H1 (cell line): Measurements from ENCODE around the gene IRS1. TPM values are rescaled to one million over a fixed set of nuclear protein-coding genes. Genes with fewer than 3 reads are reported as not detected.

Source experiments
- CTCF ChIA-PET: fragments of 300-600 bp; sonication (Branson Sonifier 250); formaldehyde crosslinking; loops from one replicate; lab custom pipeline; 2021; ENCODE audit not compliant: partially characterized antibody; lab: Charles Lee
- POLR2A ChIA-PET: fragments of 300-600 bp; sonication (Branson Sonifier 250); formaldehyde crosslinking; loops from one replicate; lab custom pipeline; 2021; ENCODE audit warnings: inconsistent platforms; ENCODE audit not compliant: partially characterized antibody; lab: Charles Lee
- DNase-seq, 2 experiments: peaks; one replicate each; pipeline versions ENCODE4 v3.0.0 to v3.0.0-alpha.2; 2010 to 2022; ENCODE audit warnings: low spot score in 2 of 2, low read depth in 1 of 2, mixed read lengths in 1 of 2
- FAIRE-seq: peaks from 2 replicates; lab custom pipeline; 2011; peaks lifted over from hg19 to GRCh38; lab: Jason Lieb, UNC
- H2AFZ ChIP-seq: 2 replicates; pipeline ENCODE4 v1.8.1; 2012; ENCODE audit warnings: low read length, inconsistent platforms
- H2AK5ac ChIP-seq: 2 replicates; pipeline ENCODE4 v1.6.1; 2013; ENCODE audit warnings: low read depth, low read length
- H2BK120ac ChIP-seq: replicated peaks from 2 replicates; pipeline ENCODE3; 2013; ENCODE audit warnings: low read depth, low read length, inconsistent platforms
- H2BK12ac ChIP-seq: 2 replicates; pipeline ENCODE4 v1.6.1; 2013; ENCODE audit warnings: low read depth, low read length
- H2BK15ac ChIP-seq: 2 replicates; pipeline ENCODE4 v1.6.1; 2013; ENCODE audit warnings: low read length
- H2BK20ac ChIP-seq: 2 replicates; pipeline ENCODE4 v1.6.1; 2013; ENCODE audit warnings: low read length
- H2BK5ac ChIP-seq: 2 replicates; pipeline ENCODE4 v1.6.1; 2013; ENCODE audit warnings: low read depth, low read length
- H3K14ac ChIP-seq: 2 replicates; pipeline ENCODE4 v1.6.1; 2013; ENCODE audit warnings: inconsistent platforms; ENCODE audit not compliant: insufficient read length
- H3K18ac ChIP-seq: 2 replicates; pipeline ENCODE4 v1.6.1; 2013; ENCODE audit warnings: low read length; ENCODE audit errors: extremely low read depth
- H3K23ac ChIP-seq: 2 replicates; pipeline ENCODE4 v1.6.1; 2013; ENCODE audit warnings: inconsistent platforms; ENCODE audit not compliant: insufficient read length
- H3K23me2 ChIP-seq: 2 replicates; pipeline ENCODE4 v1.6.1; 2013; ENCODE audit warnings: low read depth, low read length
- H3K27ac ChIP-seq: 2 replicates; pipeline ENCODE4 v1.6.1; 2011; ENCODE audit warnings: low read depth, low read length, inconsistent platforms
- H3K27me3 ChIP-seq, 4 experiments: replicated peaks in 1 of 4; 1 replicate in 1 of 4; 2 replicates in 3 of 4; pipeline versions ENCODE4 v1.6.1 to v1.8.1; 2011 to 2013; ENCODE audit warnings: low read length in 3 of 4, mild to moderate bottlenecking in 3 of 4, inconsistent platforms in 2 of 4, mixed read lengths in 2 of 4, moderate library complexity in 1 of 4; ENCODE audit not compliant: control insufficient read depth in 3 of 4, insufficient read depth in 3 of 4; ENCODE audit errors: extremely low read depth in 1 of 4
- H3K36me3 ChIP-seq, 4 experiments: 2 replicates each; pipeline versions ENCODE4 v1.6.1 to v1.8.1; 2011 to 2013; ENCODE audit warnings: mild to moderate bottlenecking in 4 of 4, low read length in 3 of 4, moderate library complexity in 2 of 4, control low read depth in 1 of 4, inconsistent platforms in 1 of 4; ENCODE audit not compliant: insufficient read depth in 4 of 4, control insufficient read depth in 2 of 4
- H3K4ac ChIP-seq: replicated peaks from 2 replicates; pipeline ENCODE3; 2013; ENCODE audit warnings: low read length, low read depth, mixed read lengths, inconsistent platforms; ENCODE audit not compliant: insufficient read length
- H3K4me1 ChIP-seq, 4 experiments: replicated peaks in 1 of 4; 1 replicate in 1 of 4; 2 replicates in 3 of 4; pipeline versions ENCODE4 v1.6.1 to v1.8.1; 2011 to 2013; ENCODE audit warnings: low read length in 3 of 4, inconsistent platforms in 2 of 4, mixed read lengths in 1 of 4; ENCODE audit not compliant: insufficient read depth in 4 of 4, control insufficient read depth in 3 of 4
- H3K4me2 ChIP-seq, 2 experiments: 2 replicates each; pipeline versions ENCODE4 v1.6.1 to v1.8.1; 2011 to 2013; ENCODE audit warnings: low read depth in 2 of 2, low read length in 2 of 2, control low read depth in 1 of 2, inconsistent platforms in 1 of 2, mild to moderate bottlenecking in 1 of 2; ENCODE audit not compliant: insufficient read depth in 1 of 2
- H3K4me3 ChIP-seq, 4 experiments: fragments of 200-600, 300-600 bp in 1 of 4; sonication (generic), shearing (Covaris generic), sonication (Bioruptor Twin) in 1 of 4; 2 replicates each; pipeline versions ENCODE4 v1.5.1 to v1.8.1; 2011 to 2016; ENCODE audit warnings: low read length in 4 of 4, low read depth in 3 of 4, control low read depth in 2 of 4, inconsistent platforms in 2 of 4, mild to moderate bottlenecking in 2 of 4, mixed read lengths in 1 of 4, moderate library complexity in 1 of 4; ENCODE audit not compliant: insufficient read depth in 2 of 4; ENCODE audit errors: extremely low read depth in 1 of 4
- H3K56ac ChIP-seq: replicated peaks from 2 replicates; pipeline ENCODE3; 2013; ENCODE audit warnings: low read depth, mild to moderate bottlenecking, mixed read lengths, low read length, inconsistent platforms; ENCODE audit not compliant: insufficient read length
- H3K79me1 ChIP-seq: 2 replicates; pipeline ENCODE4 v1.6.1; 2013; ENCODE audit warnings: low read depth, low read length, control low read depth
- H3K79me2 ChIP-seq, 2 experiments: 2 replicates each; pipeline versions ENCODE4 v1.6.1 to v1.8.1; 2012 to 2013; ENCODE audit warnings: low read length in 2 of 2, mild to moderate bottlenecking in 2 of 2, inconsistent platforms in 1 of 2; ENCODE audit not compliant: insufficient read depth in 2 of 2, control insufficient read depth in 1 of 2
- H3K9ac ChIP-seq, 4 experiments: replicated peaks in 1 of 4; 1 replicate in 1 of 4; 2 replicates in 3 of 4; pipeline versions ENCODE4 v1.6.1 to v1.8.1; 2011 to 2013; ENCODE audit warnings: low read depth in 3 of 4, low read length in 3 of 4, control low read depth in 2 of 4, mild to moderate bottlenecking in 2 of 4, moderate library complexity in 2 of 4, inconsistent platforms in 1 of 4; ENCODE audit errors: extremely low read depth in 1 of 4
- H3K9me3 ChIP-seq, 2 experiments: 2 replicates each; pipeline versions ENCODE4 v1.6.1 to v1.8.1; 2012 to 2013; ENCODE audit warnings: mild to moderate bottlenecking in 2 of 2, moderate library complexity in 2 of 2, control low read depth in 1 of 2, inconsistent platforms in 1 of 2, low read depth in 1 of 2, low read length in 1 of 2, mixed read lengths in 1 of 2; ENCODE audit not compliant: insufficient read depth in 2 of 2
- H4K20me1 ChIP-seq, 2 experiments: replicated peaks in 1 of 2; 2 replicates each; pipeline versions ENCODE3 to v1.8.1; 2011 to 2013; ENCODE audit warnings: inconsistent platforms in 2 of 2, low read length in 2 of 2, mild to moderate bottlenecking in 1 of 2; ENCODE audit not compliant: insufficient read depth in 2 of 2, control insufficient read depth in 1 of 2
- H4K5ac ChIP-seq: 2 replicates; pipeline ENCODE4 v1.6.1; 2013; ENCODE audit warnings: low read length, low read depth, mixed read lengths, inconsistent platforms; ENCODE audit not compliant: insufficient read length
- H4K8ac ChIP-seq: 2 replicates; pipeline ENCODE4 v1.8.0; 2013; ENCODE audit warnings: mild to moderate bottlenecking, moderate library complexity, low read length, inconsistent platforms; ENCODE audit not compliant: insufficient read depth; ENCODE audit errors: extremely low read depth
- H4K91ac ChIP-seq: replicated peaks from 2 replicates; pipeline ENCODE3; 2013; ENCODE audit warnings: low read length, mixed read lengths, inconsistent platforms; ENCODE audit not compliant: insufficient read length
- ASH2L ChIP-seq: fragments of 200-600, 300-600 bp; sonication (generic); IDR thresholded peaks from one replicate; pipeline ENCODE4 v1.7.1; 2017; ENCODE audit warnings: low read length
- BRCA1 ChIP-seq: IDR thresholded peaks from 2 replicates; pipeline ENCODE4 v1.6.1; 2012; ENCODE audit warnings: low read depth, low read length, improper control_type of control experiment
- CEBPB ChIP-seq: IDR thresholded peaks from 2 replicates; pipeline ENCODE4 v1.6.1; 2012; ENCODE audit warnings: low read depth, low read length
- CHD2 ChIP-seq: IDR thresholded peaks from 2 replicates; pipeline ENCODE4 v1.6.1; 2012; ENCODE audit warnings: low read length, improper control_type of control experiment
- HDAC2 ChIP-seq, 2 experiments: fragments of 300-600 bp in 1 of 2; sonication (generic) in 1 of 2; IDR thresholded peaks; 2 replicates each; pipeline ENCODE4 v1.6.1; 2011 to 2012; ENCODE audit warnings: low read depth in 2 of 2, low read length in 2 of 2, mild to moderate bottlenecking in 2 of 2, moderate library complexity in 2 of 2, borderline replicate concordance in 1 of 2, inconsistent platforms in 1 of 2
- KDM1A ChIP-seq: fragments of 200-600, 300-600 bp; sonication (generic); IDR thresholded peaks from 2 replicates; pipeline ENCODE4 v1.7.1; 2016; ENCODE audit warnings: mild to moderate bottlenecking, low read length, borderline replicate concordance
- KDM4A ChIP-seq: IDR thresholded peaks from one replicate; pipeline ENCODE4 v1.7.1; 2012; ENCODE audit warnings: low read depth, mild to moderate bottlenecking, moderate library complexity, low read length, inconsistent platforms; ENCODE audit not compliant: severe bottlenecking
- MAX ChIP-seq: IDR thresholded peaks from 2 replicates; pipeline ENCODE4 v1.6.1; 2012; ENCODE audit warnings: inconsistent platforms
- POLR2A ChIP-seq, 2 experiments: IDR thresholded peaks; 1 replicate in 1 of 2; 2 replicates in 1 of 2; pipeline ENCODE4 v1.6.1; 2011; ENCODE audit warnings: low read depth in 2 of 2, low read length in 2 of 2, mild to moderate bottlenecking in 2 of 2; ENCODE audit errors: control extremely low read depth in 1 of 2
- POU5F1 ChIP-seq: IDR thresholded peaks from 2 replicates; pipeline ENCODE4 v1.6.1; 2011; ENCODE audit warnings: low read depth, mild to moderate bottlenecking, low read length, moderate library complexity
- RNF2 ChIP-seq: fragments of 200-900, 300-1000 bp; sonication (generic); IDR thresholded peaks from 2 replicates; pipeline ENCODE4 v1.7.1; 2016; ENCODE audit warnings: borderline replicate concordance, low read depth, mild to moderate bottlenecking, antibody characterized with exemption, low read length; ENCODE audit not compliant: poor library complexity, severe bottlenecking; ENCODE audit errors: missing control alignments
- SIX5 ChIP-seq: IDR thresholded peaks from 2 replicates; pipeline ENCODE4 v1.6.1; 2011; ENCODE audit warnings: mild to moderate bottlenecking, low read depth, low read length
- SRF ChIP-seq: IDR thresholded peaks from 2 replicates; pipeline ENCODE4 v1.6.1; 2011; ENCODE audit warnings: mild to moderate bottlenecking, low read depth, low read length, moderate library complexity
- ZNF274 ChIP-seq: IDR thresholded peaks from 2 replicates; pipeline ENCODE4 v1.7.0; 2012; ENCODE audit warnings: low read length, borderline replicate concordance; ENCODE audit errors: extremely low read depth
- WGBS, 2 experiments: shearing (Covaris generic) in 1 of 2; methylation state at CpG; one replicate each; pipeline versions ENCODE4 v1.1.6 to v1.1.7; 2013 to 2015; ENCODE audit warnings: low lambda C conversion rate in 2 of 2, mixed read lengths in 2 of 2, inconsistent platforms in 1 of 2, low coverage in 1 of 2, missing lambda C conversion rate in 1 of 2; ENCODE audit not compliant: insufficient replicate concordance in 2 of 2, insufficient coverage in 1 of 2, insufficient read length in 1 of 2; ENCODE audit errors: extremely low coverage in 1 of 2, missing lambda C conversion rate in 1 of 2; 5-methylcytosine and 5-hydroxymethylcytosine counted together
- polyA plus RNA-seq, 7 experiments: library from polyadenylated mRNA; depleted of rRNA in 3 of 7; stranded (reverse) in 5 of 7; unstranded in 2 of 7; fragments of >200 nt in 5 of 7; fragments of 200-250 nt in 2 of 7; gene quantifications; 1 replicate in 5 of 7; 2 replicates in 1 of 7; 4 replicates in 1 of 7; pipeline versions ENCODE4 v1.2.1 to v1.2.3, GENCODE V29; 2011 to 2013; ENCODE audit warnings: missing spikeins in 2 of 7, mixed read lengths in 2 of 7
- total RNA-seq: library from RNA; stranded (reverse); fragmentation: NEBNext Ultra II Directional; extraction: Animal tissue kit (Norgen Biotek cat#: 25700); gene quantifications from 2 replicates; pipeline ENCODE4 v1.2.1, GENCODE V29; 2021

IRS1 gene
- total and polyA plus RNA-seq, 2 of the 8 experiments (the other 6 are each of a cell fraction or from before 2014, with no cell fraction given), result 9.1 to 26.9 TPM

GRCh38 chr2:226849349-226849748, 49.7 kb upstream of the IRS1 start:
- H3K4ac ChIP-seq, result no peak overlapping the region
- no peaks in the 10 kb centered on the region for H3K36me3 ChIP-seq
- no peak overlapping the region for H2AFZ ChIP-seq
- H3K9me3 ChIP-seq, result no peaks in the 10 kb centered on the region
- no peak overlapping the region for H2BK5ac ChIP-seq
- no peaks in the 10 kb centered on the region for H3K27me3 ChIP-seq
- POLR2A ChIA-PET, result interaction anchor here (1.5 kb wide), 1 partner anchor 14 kb away, joined by 7 read pairs; the partner anchor contains the start of gene RHBDD1
- CTCF ChIA-PET, result interaction anchor here (0.6 to 2.0 kb wide), 6 partner anchors 9 to 259 kb away, joined by 3 to 9 read pairs (median 4); no protein-coding TSS in a partner anchor
- H2BK15ac ChIP-seq, result no peak overlapping the region
- H3K4me3 ChIP-seq, result no peak overlapping the region
- H4K8ac ChIP-seq, result no peak overlapping the region
- H2BK12ac ChIP-seq, result no peak overlapping the region
- DNase-seq (no peak), FAIRE-seq (no peak)
- no peaks in the 10 kb centered on the region for H4K20me1 ChIP-seq
- H3K4me1 ChIP-seq, result peaks cover 0 to 5% (median 1%) of the 10 kb centered on the region in 4 experiments; a peak in 1 of 7 replicates
- no peak overlapping the region for H2BK20ac ChIP-seq
- no peak overlapping the region for H2BK120ac ChIP-seq
- no peak overlapping the region for H2AK5ac ChIP-seq
- no peak overlapping the region for H3K4me2 ChIP-seq
- no peak overlapping the region for H3K9ac ChIP-seq
- H3K56ac ChIP-seq, result no peak overlapping the region
- H4K91ac ChIP-seq, result no peak overlapping the region
- H3K79me2 ChIP-seq, result peaks cover 0 to 3% of the 10 kb centered on the region in 2 experiments; a peak in 1 of 4 replicates
- H3K23ac ChIP-seq, result no peak overlapping the region
- no peaks in the 10 kb centered on the region; the same call in 1 of the 2 replicates for H3K23me2 ChIP-seq
- no peak overlapping the region for H3K27ac ChIP-seq
- 81% methylated on average over 2 of the region's 2 CpGs; no CpG with 5 or more reads in 1 of the 2 experiments for WGBS, 2 experiments
- no peak overlapping the region for H3K18ac ChIP-seq
- no peaks in the 10 kb centered on the region for H3K79me1 ChIP-seq
- no peak overlapping the region for H4K5ac ChIP-seq
- H3K14ac ChIP-seq, result no peak overlapping the region
- TF ChIP-seq RNF2, result no peak
- TF ChIP-seq KDM4A, result no peak
- no peak for TF ChIP-seq HDAC2 (IDR thresholded peaks at IDR 0.05; ENCODE audit: borderline replicate concordance in 1 of 2, low read depth in 2 of 2, low read length in 2 of 2)
- TF ChIP-seq CHD2, result no peak
- TF ChIP-seq SRF, result no peak
- no peak for TF ChIP-seq BRCA1
- no peak for TF ChIP-seq ASH2L
- TF ChIP-seq ZNF274, result no peak
- TF ChIP-seq CEBPB, result no peak
- no peak for TF ChIP-seq POU5F1
- no peak for TF ChIP-seq SIX5
- TF ChIP-seq MAX, result no peak
- TF ChIP-seq KDM1A, result no peak
- TF ChIP-seq POLR2A (IDR thresholded peaks at IDR 0.05; ENCODE audit: control extremely low read depth in 1 of 2, low read depth in 2 of 2, low read length in 2 of 2), result no peak
